OCI-LY3 (cell line): ENCODE data around the gene B3GAT3.

Experiments used
- CTCF ChIP-seq: fragments of 200-600, 300-600 bp; sonication (generic); IDR thresholded peaks from 2 replicates; pipeline ENCODE4 v1.5.1; 2014; ENCODE audit warnings: antibody characterized with exemption, low read length, low read depth
- EZH2phosphoT487 ChIP-seq: fragments of 200-600 bp; shearing (Covaris generic); IDR thresholded peaks from 2 replicates; pipeline ENCODE4 v1.6.1; 2018; ENCODE audit warnings: antibody characterized with exemption, mixed run types, low read depth

- TF ChIP-seq CTCF, result no peak
- TF ChIP-seq EZH2phosphoT487, result no peak
Measured at GRCh38 chr11:62645671-62645945, 23.8 kb upstream of the B3GAT3 start.
